ENCODE data around the gene SIVA1.

SIVA1 gene

GRCh38 chr14:104735830-104736642 lies 16.9 kb upstream of the SIVA1 start:
- no peaks in the 10 kb centered on the region for H3K4me1 Mint-ChIP-seq (ENCODE audit: low read depth)
- H3K9me3 Mint-ChIP-seq = no peaks in the 10 kb centered on the region
- DNase-seq (ENCODE audit: low spot score) = no peak
- no peak overlapping the region for H3K4me3 Mint-ChIP-seq
- H3K36me3 Mint-ChIP-seq (ENCODE audit: low read depth) = no peaks in the 10 kb centered on the region
- no peak overlapping the region for H3K27ac Mint-ChIP-seq
- no peaks in the 10 kb centered on the region for H3K27me3 Mint-ChIP-seq (ENCODE audit: low read depth)

GRCh38 chr14:104738375-104739019 lies 14.4 kb upstream of the SIVA1 start:
- no peaks in the 10 kb centered on the region for H3K36me3 Mint-ChIP-seq (ENCODE audit: low read depth)
- H3K4me1 Mint-ChIP-seq (ENCODE audit: low read depth) = no peaks in the 10 kb centered on the region
- H3K27me3 Mint-ChIP-seq (ENCODE audit: low read depth) = no peaks in the 10 kb centered on the region
- no peak overlapping the region for H3K4me3 Mint-ChIP-seq
- H3K9me3 Mint-ChIP-seq = no peaks in the 10 kb centered on the region
- DNase-seq (ENCODE audit: low spot score) = no peak
- no peak overlapping the region for H3K27ac Mint-ChIP-seq

- no peaks in the 10 kb centered on the region for H3K27me3 Mint-ChIP-seq (ENCODE audit: low read depth)
- H3K36me3 Mint-ChIP-seq (ENCODE audit: low read depth) = no peaks in the 10 kb centered on the region
- no peaks in the 10 kb centered on the region for H3K9me3 Mint-ChIP-seq
- H3K4me3 Mint-ChIP-seq = no peak overlapping the region
- no peaks in the 10 kb centered on the region for H3K4me1 Mint-ChIP-seq (ENCODE audit: low read depth)
- DNase-seq (ENCODE audit: low spot score) = no peak
- H3K27ac Mint-ChIP-seq = no peak overlapping the region
Observed at GRCh38 chr14:104739026-104739425, 13.9 kb upstream of the SIVA1 start.

- DNase-seq (ENCODE audit: low spot score) = no peak
- Mint-ChIP-seq H3K4me3 (no peak overlapping the region), H3K27ac (no peak overlapping the region), H3K4me1 (ENCODE audit: low read depth) (no peaks in the 10 kb centered on the region), H3K36me3 (ENCODE audit: low read depth) (no peaks in the 10 kb centered on the region), H3K9me3 (no peaks in the 10 kb centered on the region), H3K27me3 (ENCODE audit: low read depth) (no peaks in the 10 kb centered on the region)
Observed at GRCh38 chr14:104739546-104740516, 13.1 kb upstream of the SIVA1 start.

- no peak overlapping the region for H3K4me3 Mint-ChIP-seq
- H3K27ac Mint-ChIP-seq = no peak overlapping the region
- no peaks in the 10 kb centered on the region for H3K4me1 Mint-ChIP-seq (ENCODE audit: low read depth)
- no peaks in the 10 kb centered on the region for H3K9me3 Mint-ChIP-seq
- no peak for DNase-seq (ENCODE audit: low spot score)
- no peaks in the 10 kb centered on the region for H3K36me3 Mint-ChIP-seq (ENCODE audit: low read depth)
- no peaks in the 10 kb centered on the region for H3K27me3 Mint-ChIP-seq (ENCODE audit: low read depth)
Observed at GRCh38 chr14:104741108-104741802, 11.7 kb upstream of the SIVA1 start.

GRCh38 chr14:104741803-104742251 lies 11.1 kb upstream of the SIVA1 start:
- Mint-ChIP-seq H3K36me3 (ENCODE audit: low read depth) (no peaks in the 10 kb centered on the region), H3K9me3 (no peaks in the 10 kb centered on the region), H3K27ac (no peak overlapping the region), H3K4me3 (no peak overlapping the region), H3K4me1 (ENCODE audit: low read depth) (no peaks in the 10 kb centered on the region), H3K27me3 (ENCODE audit: low read depth) (no peaks in the 10 kb centered on the region)
- no peak for DNase-seq (ENCODE audit: low spot score)

GRCh38 chr14:104742586-104743455 lies 10.1 kb upstream of the SIVA1 start:
- DNase-seq (ENCODE audit: low spot score) = no peak
- no peaks in the 10 kb centered on the region for H3K9me3 Mint-ChIP-seq
- H3K4me3 Mint-ChIP-seq = no peak overlapping the region
- H3K36me3 Mint-ChIP-seq (ENCODE audit: low read depth) = no peaks in the 10 kb centered on the region
- H3K4me1 Mint-ChIP-seq (ENCODE audit: low read depth) = no peaks in the 10 kb centered on the region
- no peak overlapping the region for H3K27ac Mint-ChIP-seq
- no peaks in the 10 kb centered on the region for H3K27me3 Mint-ChIP-seq (ENCODE audit: low read depth)

GRCh38 chr14:104743461-104744380 lies 9.2 kb upstream of the SIVA1 start:
- no peak for DNase-seq (ENCODE audit: low spot score)
- Mint-ChIP-seq H3K9me3 (no peaks in the 10 kb centered on the region), H3K27ac (no peak overlapping the region), H3K4me1 (ENCODE audit: low read depth) (no peaks in the 10 kb centered on the region), H3K27me3 (ENCODE audit: low read depth) (no peaks in the 10 kb centered on the region), H3K36me3 (ENCODE audit: low read depth) (no peaks in the 10 kb centered on the region), H3K4me3 (no peak overlapping the region)

GRCh38 chr14:104744484-104744883 lies 8.5 kb upstream of the SIVA1 start:
- no peak overlapping the region for H3K27ac Mint-ChIP-seq
- H3K4me1 Mint-ChIP-seq (ENCODE audit: low read depth) = no peaks in the 10 kb centered on the region
- H3K9me3 Mint-ChIP-seq = no peaks in the 10 kb centered on the region

GRCh38 chr14:104745431-104745830 lies 7.5 kb upstream of the SIVA1 start:
- Mint-ChIP-seq H3K27ac (no peak overlapping the region), H3K9me3 (no peaks in the 10 kb centered on the region), H3K36me3 (ENCODE audit: low read depth) (no peaks in the 10 kb centered on the region), H3K4me1 (ENCODE audit: low read depth) (no peaks in the 10 kb centered on the region), H3K4me3 (no peak overlapping the region), H3K27me3 (ENCODE audit: low read depth) (no peaks in the 10 kb centered on the region)
- no peak for DNase-seq (ENCODE audit: low spot score)

More at GRCh38 chr14:104744484-104744883, 8.5 kb upstream of the SIVA1 start:
- H3K27me3 Mint-ChIP-seq (ENCODE audit: low read depth) = no peaks in the 10 kb centered on the region
- H3K36me3 Mint-ChIP-seq (ENCODE audit: low read depth) = no peaks in the 10 kb centered on the region
- H3K4me3 Mint-ChIP-seq = no peak overlapping the region
- no peak for DNase-seq (ENCODE audit: low spot score)

GRCh38 chr14:104746071-104746545 lies 6.8 kb upstream of the SIVA1 start:
- H3K27ac Mint-ChIP-seq = no peak overlapping the region
- no peaks in the 10 kb centered on the region for H3K36me3 Mint-ChIP-seq (ENCODE audit: low read depth)
- no peaks in the 10 kb centered on the region for H3K4me1 Mint-ChIP-seq (ENCODE audit: low read depth)
- no peaks in the 10 kb centered on the region for H3K27me3 Mint-ChIP-seq (ENCODE audit: low read depth)
- no peaks in the 10 kb centered on the region for H3K9me3 Mint-ChIP-seq
- DNase-seq (ENCODE audit: low spot score) = peak; percentile 13
- H3K4me3 Mint-ChIP-seq = no peak overlapping the region

- no peaks in the 10 kb centered on the region for H3K9me3 Mint-ChIP-seq
- H3K4me1 Mint-ChIP-seq (ENCODE audit: low read depth) = no peaks in the 10 kb centered on the region
- DNase-seq (ENCODE audit: low spot score) = no peak
- no peaks in the 10 kb centered on the region for H3K27me3 Mint-ChIP-seq (ENCODE audit: low read depth)
- H3K4me3 Mint-ChIP-seq = no peak overlapping the region
- H3K36me3 Mint-ChIP-seq (ENCODE audit: low read depth) = no peaks in the 10 kb centered on the region
- no peak overlapping the region for H3K27ac Mint-ChIP-seq
Observed at GRCh38 chr14:104746934-104747481, 5.9 kb upstream of the SIVA1 start.
